DOHH2 (cell line): ENCODE data around the gene PTPRN2.

Source experiments
- CTCF ChIP-seq: fragments of 200-600 bp; sonication (generic); IDR thresholded peaks from one replicate; pipeline ENCODE4 v1.5.1; 2014; ENCODE audit warnings: antibody characterized with exemption, mild to moderate bottlenecking, low read depth, low read length; ENCODE audit not compliant: poor library complexity, severe bottlenecking
- EZH2phosphoT487 ChIP-seq: fragments of 200-600 bp; sonication (generic); IDR thresholded peaks from 2 replicates; pipeline ENCODE4 v1.6.1; 2017; ENCODE audit warnings: borderline replicate concordance, mild to moderate bottlenecking, antibody characterized with exemption, low read length, moderate library complexity, mixed read lengths

GRCh38 chr7:157849341-157849596 lies 738.4 kb downstream of the PTPRN2 start:
- TF ChIP-seq CTCF (no peak), EZH2phosphoT487 (no peak)
